HuH-7 (cell line): ENCODE results near the gene PTCH1.

Source experiments
- DNase-seq: peaks from one replicate; pipeline ENCODE4 v3.0.0; 2011; ENCODE audit warnings: low spot score

Gene PTCH1

DNA sequence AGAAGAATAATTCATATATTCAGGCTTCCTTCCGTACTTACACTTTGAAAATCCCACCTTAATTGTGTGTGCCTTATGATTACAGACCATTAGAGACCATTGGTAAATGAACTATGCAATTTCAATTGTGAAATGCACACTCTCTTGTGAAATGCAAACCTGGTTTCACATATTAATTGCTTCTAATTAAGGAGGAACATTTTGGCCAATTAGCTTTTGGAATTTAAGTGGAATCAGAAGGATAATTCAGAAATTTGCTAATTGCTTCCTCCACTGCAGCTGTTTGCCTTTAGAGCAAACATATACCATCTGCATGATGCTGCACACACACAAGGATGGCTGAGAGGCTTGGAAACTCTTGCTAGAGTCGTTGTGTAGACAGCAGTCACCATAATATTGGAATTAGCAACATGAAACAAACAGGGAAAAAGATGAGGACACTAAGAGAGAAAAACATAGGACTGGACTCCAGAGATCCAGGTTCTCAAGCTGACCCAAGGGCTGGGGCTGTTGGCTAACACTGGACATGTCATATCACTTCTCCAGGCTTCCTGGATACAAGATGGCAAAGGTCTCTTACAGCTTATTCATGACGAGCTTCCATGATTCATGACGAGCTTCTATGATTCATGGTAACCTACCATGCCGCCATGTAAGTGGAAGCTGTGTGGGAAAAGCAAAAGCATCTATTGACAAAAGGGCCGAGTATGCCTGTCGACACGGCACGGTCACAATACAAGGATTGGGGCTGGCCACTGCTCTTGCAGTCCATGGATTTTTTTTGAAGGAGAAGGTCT, 78.0 kb downstream of the PTCH1 start:
- no peak for DNase-seq

DNA sequence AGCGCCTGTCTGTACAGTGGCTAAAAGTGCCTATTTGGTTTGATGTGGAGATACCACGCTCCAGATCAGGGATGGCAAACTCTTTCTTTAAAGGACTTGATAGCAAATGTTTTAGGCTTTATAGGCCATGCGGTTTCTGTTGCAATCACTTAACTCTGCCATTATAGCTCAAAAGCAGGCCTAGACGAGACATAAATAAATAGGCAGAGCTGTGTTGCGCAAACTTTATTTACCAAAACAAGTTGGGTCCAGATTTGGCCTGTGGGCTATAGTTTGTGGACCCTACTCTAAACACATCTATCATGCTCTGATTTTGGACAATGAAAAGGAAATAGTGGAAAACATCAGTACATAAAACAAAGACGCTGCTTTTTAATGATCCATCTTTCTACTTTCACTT, 79.2 kb downstream of the PTCH1 start:
- DNase-seq = no peak

DNA sequence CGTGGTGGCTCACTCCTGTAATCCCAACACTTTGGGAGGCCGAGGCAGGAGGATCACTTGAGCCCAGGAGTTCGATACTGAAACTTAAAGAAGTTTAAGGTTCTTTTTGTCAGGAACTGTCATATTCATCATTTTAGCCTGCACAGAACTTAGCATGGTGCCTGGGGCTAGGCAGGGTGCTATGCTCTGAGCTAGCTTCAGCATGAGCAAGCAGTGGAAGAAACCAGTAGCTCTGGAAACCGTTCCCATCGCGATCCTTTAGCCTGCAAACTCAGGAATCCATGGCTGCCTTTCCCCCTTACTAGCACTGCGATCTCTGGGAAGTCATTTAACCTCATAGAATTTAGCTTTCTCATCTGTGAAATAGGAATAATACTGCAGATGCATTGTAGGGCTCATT, 80.4 kb downstream of the PTCH1 start:
- no peak for DNase-seq

DNA sequence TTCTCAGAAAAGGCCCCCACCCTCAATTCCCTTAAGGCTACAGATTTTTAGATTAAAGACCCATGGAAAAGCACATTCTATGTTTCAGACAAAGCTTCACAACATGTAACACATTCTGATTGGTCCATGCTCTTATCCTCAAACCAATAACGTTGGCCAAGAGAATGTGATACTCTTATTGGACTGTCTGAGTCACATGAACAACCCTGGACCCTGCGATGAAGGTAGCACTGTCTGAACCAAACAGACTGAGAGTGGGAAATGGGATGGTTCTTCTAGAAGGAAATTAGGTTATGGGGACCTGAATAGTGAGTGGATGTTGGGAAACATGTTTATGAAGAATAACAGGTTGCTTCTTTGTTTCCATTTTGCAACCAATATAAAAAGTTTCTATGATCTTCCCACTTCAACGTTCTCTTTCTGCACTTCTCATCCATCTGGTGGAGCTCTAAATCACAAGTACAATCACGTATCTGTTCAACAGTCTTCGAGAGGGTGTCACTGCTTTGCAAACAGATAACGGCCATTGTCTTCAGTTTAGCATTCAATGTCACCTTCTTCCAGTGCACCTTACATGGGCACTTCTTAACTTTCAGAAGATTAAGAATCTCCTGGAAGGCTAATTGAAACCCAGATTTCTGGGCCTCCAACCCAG, 81.6 kb downstream of the PTCH1 start:
- DNase-seq = no peak

DNA sequence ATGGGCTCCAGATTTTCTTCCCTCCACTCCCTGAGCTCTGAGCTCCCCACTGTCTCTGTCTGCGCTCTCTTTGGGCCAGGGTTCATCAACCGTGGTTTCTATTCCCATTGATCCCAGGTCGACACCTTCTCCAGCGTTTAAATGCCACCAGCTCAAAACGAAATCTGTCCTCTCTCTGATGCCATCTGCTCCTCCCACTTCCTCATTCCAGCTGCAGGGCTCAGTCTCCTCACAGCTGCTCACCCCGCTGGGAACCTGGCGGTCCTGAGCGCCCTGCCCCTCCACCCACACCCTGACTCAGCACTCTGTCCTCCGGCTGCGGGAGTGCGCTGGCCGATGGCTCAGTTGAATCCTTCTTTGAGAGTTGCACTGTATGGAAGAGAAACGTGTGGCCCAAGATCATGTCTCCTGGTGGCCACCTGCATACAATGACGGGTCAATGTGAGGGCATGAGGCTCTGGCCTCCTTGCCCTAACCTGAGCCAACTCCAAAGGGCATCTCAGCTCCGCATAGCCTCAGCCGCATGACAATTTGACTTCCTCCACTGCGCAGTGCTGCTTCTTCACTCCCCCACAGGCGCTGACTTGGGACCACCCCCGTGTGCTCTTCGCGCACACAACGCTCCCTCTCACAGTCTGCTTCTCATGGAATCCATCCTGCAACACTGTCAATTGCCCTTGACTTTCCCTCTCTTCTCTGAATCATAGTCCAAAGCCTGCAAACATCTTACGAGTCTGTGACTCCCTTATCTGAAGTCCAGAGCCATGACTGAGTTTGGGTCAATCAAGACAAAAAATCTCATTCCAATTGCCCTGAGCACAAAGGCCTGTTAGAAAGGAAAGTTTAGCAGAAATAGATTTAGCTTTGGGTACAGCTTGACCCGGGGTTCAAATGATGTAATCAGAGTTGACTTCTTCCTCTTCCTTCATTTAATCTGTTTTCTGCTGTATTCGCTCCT, 82.4 kb downstream of the PTCH1 start:
- no peak for DNase-seq

DNA sequence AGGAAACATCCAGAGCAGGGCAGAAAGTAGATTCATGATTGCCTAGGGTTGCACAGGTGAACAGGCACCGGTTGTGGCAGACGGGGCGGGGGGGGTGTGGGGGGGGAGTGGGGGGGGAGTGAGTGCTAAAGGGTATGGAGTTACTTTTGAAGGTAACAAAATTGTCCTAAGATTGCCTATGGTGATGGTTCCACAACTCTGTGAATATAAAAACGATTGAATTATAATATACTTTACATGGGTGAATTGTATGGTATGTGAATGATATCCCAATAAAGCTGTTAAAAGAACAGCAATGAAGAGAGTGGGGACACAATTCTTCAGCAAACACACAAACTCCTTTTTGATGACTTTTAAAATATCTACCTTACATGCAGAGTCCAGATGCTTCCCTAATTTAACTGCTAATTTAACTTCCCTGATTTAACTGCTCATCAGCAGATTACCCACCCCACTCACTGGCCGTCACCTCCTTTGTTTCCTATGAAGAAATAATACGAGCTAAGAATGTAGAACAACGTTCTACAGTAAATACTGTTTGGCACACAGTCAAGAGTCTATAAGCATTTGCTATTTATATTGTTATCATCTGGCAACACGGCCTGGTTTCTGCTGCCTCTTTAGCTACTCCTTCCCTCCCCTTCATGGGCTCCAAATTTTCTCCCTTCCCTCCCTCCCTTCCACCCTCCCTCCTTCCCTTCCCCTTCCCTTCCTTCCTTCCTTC, 83.5 kb downstream of the PTCH1 start:
- DNase-seq = no peak

DNA sequence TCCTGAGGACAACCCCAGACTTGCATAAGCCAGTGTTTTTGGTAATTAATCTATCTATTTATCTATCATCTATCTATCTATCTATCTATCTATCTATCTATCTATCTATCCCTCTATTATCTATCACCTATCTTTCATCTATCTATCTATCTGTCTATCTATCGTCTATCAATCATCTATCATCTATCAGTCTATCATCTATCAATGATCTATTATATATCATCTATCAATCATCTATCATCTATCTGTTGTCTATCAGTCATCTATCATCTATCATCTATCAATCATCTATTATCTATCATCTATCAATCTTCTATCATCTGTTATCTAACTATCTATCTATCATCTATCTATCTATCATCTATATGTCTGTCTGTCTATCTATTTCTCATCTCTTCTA, 85.5 kb downstream of the PTCH1 start:
- DNase-seq = no peak

DNA sequence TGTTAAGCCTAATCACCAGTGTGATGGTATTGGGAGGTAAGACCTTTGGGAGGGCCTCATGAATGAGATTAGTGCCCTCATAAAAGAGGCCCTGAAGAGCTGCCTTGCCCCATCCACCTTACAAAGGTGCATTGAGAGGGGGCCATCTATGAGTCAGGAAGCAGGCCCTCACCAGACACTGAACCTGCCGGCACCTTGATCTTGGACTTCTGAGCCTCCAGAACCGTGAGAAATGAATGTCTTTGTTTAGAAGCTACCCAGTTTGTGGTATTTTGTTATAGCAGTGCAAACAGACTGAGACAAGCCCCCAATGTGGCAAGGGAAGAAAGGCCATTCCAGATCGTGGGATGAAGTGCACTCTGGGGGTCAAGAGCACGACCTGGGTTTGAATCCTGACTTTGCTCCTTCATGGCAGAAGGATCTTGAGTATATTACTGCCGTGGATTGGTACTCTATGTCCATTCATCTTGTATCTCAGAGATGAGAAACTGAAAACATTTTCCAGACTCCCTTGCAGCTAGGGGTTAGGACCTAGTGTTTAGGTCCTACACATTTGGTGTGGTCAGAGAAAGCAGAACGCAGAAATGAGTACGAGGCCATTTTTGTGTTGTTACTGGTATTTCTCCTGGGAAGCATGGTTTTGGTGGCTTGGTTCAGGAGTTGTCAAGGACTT, 86.7 kb downstream of the PTCH1 start:
- DNase-seq = no peak

DNA sequence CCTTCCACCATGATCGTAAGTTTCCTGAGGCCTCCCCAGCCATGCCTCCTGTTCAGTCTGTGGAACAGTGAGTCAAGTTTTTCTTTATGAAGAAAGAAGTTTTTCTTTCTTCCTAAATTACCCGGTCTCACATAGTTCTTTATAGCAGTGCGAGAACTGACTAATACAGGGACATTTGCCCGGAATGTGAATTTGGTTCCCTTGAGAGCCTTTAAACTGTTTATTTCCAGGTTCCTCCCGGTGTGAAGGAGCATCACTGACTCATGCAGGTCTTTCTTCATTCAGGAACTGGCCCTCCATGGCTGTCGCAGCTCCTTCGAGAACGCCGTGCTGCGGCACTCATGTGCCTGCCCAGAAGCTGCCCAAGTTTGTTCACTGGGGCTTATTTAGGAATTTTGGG, 87.7 kb downstream of the PTCH1 start:
- DNase-seq = no peak

DNA sequence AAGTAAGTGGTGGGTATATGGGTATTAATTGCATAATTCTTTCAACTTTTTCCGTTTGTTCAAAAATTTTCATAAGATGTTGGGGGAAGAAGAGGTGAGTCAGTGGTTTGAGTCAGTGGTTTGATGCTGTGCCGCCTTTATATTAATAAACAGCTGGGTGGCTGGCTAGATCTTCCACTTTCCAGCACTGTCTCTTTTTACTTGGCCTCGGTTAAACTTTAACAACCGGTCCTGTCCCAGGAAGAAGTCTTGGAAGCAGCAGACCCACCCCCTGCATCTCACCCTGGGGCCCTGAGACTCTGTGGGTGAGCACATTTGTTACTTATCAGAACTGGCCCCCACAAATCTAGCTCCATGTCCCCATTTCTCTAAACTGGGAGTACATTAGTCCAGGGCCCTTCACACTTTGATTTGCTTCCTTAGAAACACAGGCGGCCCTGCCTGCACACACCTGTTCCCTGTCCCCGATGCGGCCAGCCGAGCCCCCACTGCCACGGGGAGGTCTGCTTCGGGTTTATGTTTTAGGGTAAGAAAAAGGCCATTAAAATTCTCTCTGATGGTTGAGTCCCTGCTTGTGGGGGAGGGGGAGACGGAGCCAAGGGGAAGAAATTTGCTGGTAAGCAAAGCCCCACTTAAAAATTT, 90.7 kb downstream of the PTCH1 start:
- peak; percentile 34 for DNase-seq

DNA sequence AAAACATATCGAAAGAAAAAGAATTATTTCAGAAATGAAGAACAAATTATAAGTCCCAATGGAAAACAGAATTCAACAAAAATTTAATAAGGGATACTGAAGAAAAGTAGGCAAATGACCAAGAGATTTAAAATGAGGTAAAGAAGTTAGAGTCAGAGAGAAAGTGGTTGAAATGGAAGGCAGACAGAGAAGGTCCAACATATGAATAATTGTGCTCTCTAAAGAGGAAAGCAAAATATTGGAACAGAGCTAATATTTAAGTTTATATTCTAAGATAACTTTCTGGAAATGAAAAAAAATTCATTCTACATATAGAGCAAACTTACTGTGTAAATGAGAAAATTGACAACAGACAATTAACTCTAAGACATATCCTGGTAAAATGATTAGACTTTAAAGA, 94.1 kb downstream of the PTCH1 start:
- no peak for DNase-seq

DNA sequence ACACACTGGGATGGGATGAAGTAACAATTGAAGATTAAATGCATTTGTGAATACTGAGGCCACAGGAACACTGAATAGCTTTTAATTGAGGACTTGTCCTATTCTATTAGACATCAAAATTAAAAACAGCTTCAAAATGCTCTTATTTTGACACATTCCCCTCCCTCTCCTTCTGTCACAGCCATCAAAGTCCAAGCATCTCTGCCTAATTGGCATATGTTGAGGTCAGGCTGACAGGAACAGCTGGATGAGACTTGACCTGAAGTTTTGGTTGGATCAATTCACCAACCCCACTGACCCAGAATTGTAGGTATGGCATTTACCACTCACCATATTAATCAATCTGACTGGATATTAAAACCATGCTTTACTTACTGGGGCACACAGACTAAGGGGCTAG, 96.3 kb downstream of the PTCH1 start:
- no peak for DNase-seq

DNA sequence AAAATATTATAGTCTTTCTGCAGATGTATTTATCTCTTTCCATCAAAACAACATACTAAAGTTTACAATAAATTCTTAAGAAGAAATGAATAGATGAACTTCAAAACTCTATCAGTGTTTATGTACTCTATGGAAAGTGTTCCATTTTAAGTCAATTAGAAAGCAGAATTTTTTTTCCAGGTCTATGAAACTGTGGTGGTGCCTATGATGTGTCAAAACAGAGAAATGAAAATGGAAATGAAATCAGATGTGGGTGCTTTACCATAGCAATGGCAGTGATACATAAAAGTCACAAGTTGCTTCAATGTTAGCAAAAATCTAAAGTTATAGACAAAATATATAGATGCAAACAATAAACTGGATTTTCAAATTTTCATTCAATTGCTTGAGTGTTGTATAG, 97.3 kb downstream of the PTCH1 start:
- DNase-seq = no peak

DNA sequence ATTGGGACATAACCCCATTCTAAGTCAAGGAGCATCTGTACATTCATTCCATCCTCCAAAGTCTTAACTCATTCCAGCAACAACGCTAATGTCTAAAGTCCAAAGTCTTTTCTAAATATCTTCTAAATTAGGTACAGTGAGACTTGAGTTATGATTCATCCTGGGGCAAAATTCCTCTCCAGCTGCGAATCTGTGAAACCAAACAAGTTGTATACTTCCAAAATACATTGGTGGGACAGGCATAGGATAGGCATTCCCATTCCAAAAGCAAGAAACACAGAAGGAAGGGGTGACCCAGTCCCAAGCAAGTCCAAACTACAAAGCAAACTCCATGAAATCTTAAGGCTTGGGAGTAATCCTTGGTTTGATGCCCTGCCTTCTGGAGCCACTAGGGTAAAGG, 101.6 kb downstream of the PTCH1 start:
- DNase-seq = no peak

DNA sequence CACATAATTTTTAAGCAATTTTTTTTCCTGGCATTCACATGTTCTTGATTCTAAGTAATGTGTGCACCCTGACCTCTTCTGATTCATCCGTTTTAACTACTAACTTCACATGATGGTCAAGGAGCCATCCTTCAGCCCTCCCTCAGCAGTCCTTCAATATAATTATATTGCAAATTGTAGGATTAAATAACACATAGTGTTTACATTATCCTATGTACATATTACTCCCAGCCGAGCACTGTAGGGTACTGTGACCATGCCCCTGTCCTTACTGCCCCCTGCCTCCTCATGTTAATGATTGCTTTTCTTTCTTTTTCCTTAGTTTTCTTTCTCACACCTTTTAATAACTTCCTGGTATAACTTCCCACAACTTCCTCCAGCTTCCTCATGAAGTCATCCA, 103.0 kb downstream of the PTCH1 start:
- DNase-seq = no peak

DNA sequence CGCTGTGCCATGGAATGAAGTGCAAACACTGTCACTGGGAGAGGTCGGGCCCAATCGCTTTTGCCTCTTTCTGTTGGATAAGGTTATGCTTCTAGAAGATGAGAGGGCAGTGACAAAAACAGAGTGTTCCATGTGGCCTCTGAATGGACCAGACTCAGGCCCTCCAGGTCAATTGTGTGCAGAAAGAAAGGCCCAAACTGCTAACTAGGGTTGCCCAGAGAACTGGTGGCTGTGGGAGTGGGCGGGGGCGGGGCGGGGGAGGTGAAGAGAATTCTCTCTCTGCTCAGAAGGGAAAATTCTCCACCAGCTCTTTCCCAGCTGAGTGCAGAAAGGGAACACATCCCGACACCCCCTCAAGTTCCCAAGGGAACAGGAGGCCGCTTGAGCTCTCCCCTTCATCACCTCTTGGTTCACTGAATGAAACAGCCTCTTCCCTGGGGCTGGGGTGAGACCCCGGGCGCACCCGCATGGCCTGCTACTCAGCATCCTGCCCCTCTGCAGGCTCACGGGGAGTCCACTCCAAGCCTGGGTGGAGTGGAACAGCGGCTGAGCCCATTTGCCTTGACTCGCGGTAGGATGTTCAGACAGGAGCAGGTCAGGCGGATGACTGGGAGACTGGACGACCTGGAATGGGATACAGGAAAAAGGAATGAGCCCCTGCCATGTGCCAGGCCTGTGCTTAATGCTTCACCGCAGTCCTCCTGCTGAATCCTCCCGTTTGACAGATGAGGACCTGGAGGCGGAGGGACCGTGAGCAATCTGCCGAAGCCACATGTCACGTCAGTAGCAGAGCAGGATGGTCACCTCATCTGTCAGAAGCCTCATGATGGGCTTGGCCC, 105.5 kb downstream of the PTCH1 start:
- DNase-seq = no peak

DNA sequence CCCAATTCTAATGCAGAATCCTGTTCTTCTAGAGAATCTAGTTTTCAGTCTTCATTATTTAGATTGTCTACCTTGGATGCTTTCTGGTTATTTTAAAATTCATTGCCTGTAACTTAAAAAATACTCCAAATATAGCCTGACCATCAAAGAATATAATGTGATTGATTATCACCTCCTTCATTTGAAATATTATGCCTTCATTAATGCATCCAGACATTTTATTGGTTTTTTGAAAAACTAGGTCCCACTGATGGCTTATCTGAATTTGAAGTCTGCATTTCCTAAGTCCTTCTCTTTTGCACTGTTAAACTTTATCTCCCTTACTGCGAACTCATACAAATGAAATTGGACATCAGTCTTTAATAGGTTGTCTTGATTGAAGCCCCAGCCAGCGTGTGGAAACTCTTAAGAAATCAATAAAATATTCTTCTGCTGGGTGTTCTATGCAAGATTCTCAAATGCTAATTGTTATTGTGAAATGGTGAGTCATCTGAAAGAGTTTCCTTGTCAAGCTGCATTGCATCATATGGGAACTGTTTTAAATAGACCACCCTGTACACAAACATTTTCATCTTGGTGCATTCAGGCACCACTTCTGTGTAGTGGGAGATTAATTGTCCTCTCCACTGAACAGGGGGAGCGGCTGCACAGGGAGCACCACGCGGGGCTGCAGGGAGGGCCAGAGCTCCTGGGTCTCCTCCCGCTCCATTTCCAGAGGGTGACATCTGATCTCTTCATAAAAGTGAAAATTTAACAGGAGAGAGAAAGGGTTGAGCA, 106.9 kb downstream of the PTCH1 start:
- peak; percentile 25 for DNase-seq

DNA sequence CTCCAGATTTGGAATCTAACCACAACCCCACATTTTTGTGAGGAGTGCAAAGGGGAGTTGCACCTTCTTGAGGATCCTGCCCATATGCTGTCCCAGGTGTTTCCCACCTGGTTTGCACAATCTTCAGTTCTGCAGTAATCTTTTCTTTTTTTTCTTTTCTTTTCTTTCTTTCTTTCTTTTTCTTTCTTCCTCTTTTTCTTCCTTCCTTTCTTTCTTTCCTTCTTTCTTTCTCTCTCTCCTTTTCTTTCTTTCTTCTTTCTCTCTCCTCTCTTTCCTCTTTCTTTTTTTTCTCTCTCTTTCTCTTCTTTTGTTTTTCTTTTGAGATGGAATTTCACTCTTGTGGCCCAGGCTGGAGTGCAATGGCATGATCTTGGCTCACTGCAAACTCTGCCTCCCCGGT, 109.2 kb downstream of the PTCH1 start:
- DNase-seq = no peak

DNA sequence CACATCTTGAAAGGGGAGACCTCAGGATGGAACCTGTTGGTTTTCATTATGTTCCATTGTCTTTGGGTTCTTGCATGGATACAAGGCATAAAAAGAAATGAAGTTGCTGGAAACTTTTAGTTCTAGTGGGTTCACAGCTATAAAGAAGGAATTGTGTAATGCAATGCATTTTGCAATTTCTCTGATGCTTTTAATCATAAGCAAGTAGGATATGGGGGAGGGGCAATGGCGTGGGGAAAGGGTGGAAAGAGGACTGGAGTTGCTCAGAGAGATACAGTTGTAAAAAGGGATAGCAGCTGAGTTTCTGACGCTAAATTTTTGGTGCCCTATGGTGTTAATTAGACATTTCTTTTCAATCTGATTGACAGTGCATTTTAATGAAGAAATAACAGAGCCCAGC, 110.7 kb downstream of the PTCH1 start:
- no peak for DNase-seq
